ENCODE data around the gene USP46.

The USP46 gene, protein sequence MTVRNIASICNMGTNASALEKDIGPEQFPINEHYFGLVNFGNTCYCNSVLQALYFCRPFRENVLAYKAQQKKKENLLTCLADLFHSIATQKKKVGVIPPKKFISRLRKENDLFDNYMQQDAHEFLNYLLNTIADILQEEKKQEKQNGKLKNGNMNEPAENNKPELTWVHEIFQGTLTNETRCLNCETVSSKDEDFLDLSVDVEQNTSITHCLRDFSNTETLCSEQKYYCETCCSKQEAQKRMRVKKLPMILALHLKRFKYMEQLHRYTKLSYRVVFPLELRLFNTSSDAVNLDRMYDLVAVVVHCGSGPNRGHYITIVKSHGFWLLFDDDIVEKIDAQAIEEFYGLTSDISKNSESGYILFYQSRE

DNA sequence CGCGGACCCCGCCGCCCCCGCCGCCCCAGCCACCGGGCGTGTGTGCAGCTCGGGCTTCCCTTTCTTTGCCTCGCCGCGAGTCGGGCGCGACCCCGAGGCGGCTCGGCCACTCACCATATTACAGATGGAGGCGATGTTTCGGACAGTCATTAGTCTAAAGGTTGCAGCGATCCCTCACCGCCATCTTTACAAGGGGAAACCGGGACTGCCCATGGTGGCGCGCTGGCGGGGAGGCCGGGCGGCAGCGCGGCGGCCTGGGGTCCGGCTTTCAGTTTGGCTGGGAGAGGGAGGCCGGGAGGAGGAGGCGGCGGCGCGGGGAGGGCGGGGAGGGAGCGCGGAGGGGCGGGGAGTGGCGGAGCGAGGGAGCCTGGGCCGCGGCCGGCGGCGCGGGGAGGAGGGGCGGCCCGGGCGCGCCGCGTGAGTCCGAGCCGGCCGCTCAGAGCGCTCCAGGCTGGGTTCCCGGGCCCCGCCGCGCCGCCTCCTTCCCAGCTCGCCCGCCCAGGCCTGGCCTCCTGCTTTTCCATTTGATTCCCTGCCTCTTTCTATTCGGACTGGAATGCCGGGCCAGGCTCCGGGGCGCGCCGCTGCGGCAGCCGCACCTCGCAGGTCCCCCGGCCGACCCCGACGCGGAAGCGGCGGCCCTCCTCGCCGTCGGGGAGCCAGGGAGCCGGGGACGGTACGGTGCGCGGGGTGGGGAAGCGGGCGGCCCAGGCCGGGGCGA lies at the start of gene USP46:
Gene USP46 (minus strand): TSS at position 301 of the 721 bp plus-strand sequence. CDS start 151 bp downstream, at position 150.
- DNase-seq = peak; percentile 74 to 84
- TF ChIP-seq GATA1 (IDR thresholded peaks at IDR 0.05; ENCODE audit: low read depth, low read length) (no peak), POLR2A (IDR thresholded peaks at IDR 0.05; ENCODE audit: low read length) (peak; percentile 53)

DNA sequence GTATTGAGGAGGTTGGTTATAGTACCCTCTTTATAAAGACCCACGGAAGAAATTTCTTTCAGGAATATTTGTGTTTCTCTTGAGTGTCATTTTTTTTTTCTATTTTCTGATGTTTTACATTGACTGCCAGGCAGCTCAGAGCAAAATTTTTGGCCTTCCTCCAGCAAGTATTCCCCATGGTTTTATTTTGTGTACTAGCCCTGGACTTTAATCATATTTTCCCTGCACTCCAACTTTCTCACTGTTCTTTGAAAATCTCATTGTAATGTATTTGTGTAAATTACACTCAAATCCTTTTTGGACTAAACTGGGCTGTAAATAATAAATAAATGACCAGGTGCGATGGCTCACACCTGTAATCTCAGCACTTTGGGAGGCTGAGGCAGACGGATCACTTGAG lies 45.6 kb upstream of the USP46 start:
- TF ChIP-seq GATA1 (IDR thresholded peaks at IDR 0.05; ENCODE audit: low read depth, low read length) (no peak), POLR2A (IDR thresholded peaks at IDR 0.05; ENCODE audit: low read length) (no peak)
- DNase-seq = no peak

DNA sequence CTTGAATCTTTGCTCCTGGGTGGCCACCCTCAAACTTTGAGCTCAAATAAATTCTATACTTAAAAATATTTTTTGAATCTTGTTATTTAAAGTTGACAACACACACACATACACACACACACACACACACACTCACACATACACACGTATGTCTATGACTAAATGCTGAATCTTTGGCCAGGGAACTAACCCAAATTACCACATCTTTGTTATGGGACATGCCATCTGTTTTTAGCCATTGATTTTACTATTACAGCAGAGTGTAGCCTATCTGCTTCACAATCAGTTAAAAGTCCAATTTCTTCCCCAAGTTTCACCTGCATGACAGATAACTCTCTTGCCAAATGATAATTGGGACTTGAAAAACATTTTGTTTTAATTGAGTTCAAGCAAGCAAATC lies 45.0 kb upstream of the USP46 start:
- TF ChIP-seq POLR2A (IDR thresholded peaks at IDR 0.05; ENCODE audit: low read length) (no peak), GATA1 (IDR thresholded peaks at IDR 0.05; ENCODE audit: low read depth, low read length) (no peak)
- DNase-seq = no peak

DNA sequence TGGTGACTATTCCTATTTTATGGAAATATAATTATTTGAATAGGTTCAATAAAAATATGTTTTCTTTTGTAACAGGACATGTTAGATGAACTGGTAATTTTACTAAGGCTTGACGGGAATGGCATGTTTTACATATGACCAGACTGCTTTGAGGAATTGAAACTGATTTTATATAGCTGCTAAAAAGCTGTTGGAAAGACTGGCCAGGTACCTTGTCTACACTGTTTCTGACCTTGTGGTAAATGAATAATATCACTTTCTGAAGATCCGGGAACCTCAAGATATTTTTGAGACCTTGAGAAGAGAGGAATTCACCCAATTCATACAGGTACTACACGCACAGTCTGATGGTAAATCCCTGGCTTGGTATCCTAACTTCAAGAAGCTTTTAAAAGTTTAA lies 42.1 kb upstream of the USP46 start:
- no peak for TF ChIP-seq POLR2A (IDR thresholded peaks at IDR 0.05; ENCODE audit: low read length)
- TF ChIP-seq GATA1 (IDR thresholded peaks at IDR 0.05; ENCODE audit: low read depth, low read length) = no peak
- no peak for DNase-seq

DNA sequence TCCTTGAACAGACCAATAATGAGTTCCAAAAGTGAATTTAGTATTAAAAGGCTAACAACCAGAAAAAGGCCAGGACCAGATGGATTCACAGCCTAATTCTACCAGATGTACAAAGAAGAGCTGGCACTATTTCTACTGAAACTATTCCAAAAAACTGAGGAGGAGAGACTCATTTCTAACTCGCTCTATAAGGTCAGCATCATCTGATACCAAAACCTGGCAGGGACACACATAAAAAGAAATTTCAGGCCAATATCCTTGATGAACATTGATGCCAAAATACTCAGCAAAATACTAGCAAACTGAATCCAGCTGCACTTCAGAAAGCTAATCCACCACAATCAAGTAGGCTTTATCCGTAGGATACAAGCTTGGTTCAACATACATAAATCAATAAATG lies 35.8 kb upstream of the USP46 start:
- no peak for DNase-seq
- TF ChIP-seq POLR2A (IDR thresholded peaks at IDR 0.05; ENCODE audit: low read length) (no peak), GATA1 (IDR thresholded peaks at IDR 0.05; ENCODE audit: low read depth, low read length) (no peak)

DNA sequence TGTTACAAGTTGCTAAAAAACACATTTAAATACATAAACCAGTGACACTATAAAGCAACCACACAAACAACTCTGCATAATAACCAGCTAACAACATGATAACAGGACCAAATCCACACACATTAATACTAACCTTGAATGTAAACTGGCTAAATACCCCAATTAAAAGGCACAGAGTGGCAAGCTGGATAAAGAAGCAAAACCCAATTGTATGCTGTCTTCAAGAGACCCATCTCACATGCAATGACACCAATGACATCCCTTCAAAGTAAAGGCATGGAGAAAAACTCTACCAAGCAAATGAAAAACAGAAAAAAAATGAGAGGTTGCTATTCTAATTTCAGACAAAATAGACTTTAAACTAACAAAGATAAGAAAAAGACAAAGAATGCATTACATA lies 34.4 kb upstream of the USP46 start:
- no peak for DNase-seq
- TF ChIP-seq POLR2A (IDR thresholded peaks at IDR 0.05; ENCODE audit: low read length) = no peak
- no peak for TF ChIP-seq GATA1 (IDR thresholded peaks at IDR 0.05; ENCODE audit: low read depth, low read length)

DNA sequence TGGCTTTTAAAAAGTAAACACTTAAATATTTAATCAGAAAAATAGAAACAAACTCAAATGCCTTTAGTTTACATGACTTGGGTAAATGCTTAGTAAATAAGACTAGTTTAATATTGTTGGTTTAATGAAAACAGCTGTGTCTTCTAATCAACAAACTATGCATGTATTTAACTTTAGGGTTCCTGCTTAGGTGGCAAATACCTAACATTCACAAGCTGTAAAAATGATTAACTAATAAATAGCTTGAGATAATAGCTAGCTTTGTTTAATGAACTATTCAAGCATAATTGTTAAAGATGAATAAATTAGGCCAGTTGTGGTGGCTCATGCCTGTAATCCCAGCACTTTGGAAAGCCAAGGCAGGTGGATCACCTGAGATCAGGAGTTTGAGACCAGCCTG lies 30.0 kb upstream of the USP46 start:
- no peak for DNase-seq
- TF ChIP-seq GATA1 (IDR thresholded peaks at IDR 0.05; ENCODE audit: low read depth, low read length) = no peak
- TF ChIP-seq POLR2A (IDR thresholded peaks at IDR 0.05; ENCODE audit: low read length) = no peak

DNA sequence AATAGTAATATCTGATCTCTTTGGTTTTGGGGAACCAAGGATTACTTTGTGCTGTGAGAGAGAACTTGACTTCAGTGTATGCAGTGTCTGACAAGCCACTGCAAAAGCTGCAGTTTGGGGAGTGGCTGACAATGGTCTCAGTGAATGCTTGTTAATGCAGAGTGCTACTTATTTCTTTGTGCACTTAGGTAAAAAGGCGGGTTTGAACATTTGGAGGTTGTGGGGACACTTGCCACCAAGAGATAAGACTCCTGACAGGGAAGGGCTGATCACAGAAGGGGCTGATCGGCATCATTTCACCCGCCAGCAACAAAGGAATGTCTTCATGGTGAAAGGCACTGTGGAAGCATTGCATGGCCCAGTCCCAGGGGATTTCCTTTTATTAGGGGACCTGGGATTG lies 28.6 kb upstream of the USP46 start:
- TF ChIP-seq GATA1 (IDR thresholded peaks at IDR 0.05; ENCODE audit: low read depth, low read length) (no peak), POLR2A (IDR thresholded peaks at IDR 0.05; ENCODE audit: low read length) (no peak)
- peak; percentile 15 to 71 for DNase-seq

DNA sequence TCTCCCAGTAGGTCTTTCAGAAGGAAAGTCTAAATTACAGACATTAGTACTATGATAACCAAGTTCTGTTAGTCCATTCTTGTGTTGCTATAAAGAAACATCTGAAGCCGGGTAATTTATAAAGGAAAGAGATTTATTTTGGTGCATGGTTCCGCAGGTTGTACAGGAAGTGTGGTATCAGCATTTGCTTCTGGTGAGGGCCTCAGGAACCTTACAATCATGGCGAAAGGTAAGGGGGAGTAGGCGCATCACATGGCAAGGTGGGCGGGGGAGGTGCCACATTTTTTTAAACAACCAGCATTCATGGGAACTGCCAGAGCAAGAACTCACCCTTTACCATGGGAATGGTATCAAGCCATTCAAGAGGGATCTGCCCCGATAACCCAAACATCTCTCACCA lies 26.2 kb upstream of the USP46 start:
- TF ChIP-seq POLR2A (IDR thresholded peaks at IDR 0.05; ENCODE audit: low read length) = no peak
- no peak for TF ChIP-seq GATA1 (IDR thresholded peaks at IDR 0.05; ENCODE audit: low read depth, low read length)

DNA sequence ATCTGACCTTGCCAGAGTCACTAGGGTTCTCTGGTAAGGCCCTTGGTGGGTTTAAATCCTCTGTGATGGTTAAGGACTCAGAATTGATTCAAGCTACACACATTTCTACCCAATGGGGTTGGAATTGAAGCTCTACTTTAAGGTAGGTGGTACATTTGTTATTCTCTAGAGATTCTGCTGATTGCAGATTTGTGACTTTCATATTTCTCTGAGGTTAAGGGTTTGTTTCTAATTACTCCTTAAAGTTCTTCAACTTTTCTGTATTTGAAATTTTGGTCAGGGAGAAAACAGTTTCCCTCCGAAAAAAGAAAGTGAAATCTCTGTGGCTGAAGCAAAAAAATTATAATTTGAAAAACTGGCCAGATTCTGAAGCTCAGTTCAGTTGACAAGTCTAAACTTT lies 25.8 kb upstream of the USP46 start:
- TF ChIP-seq GATA1 (IDR thresholded peaks at IDR 0.05; ENCODE audit: low read depth, low read length) (no peak), POLR2A (IDR thresholded peaks at IDR 0.05; ENCODE audit: low read length) (no peak)
- no peak for DNase-seq

More for the DNA sequence above, 26.2 kb upstream of the USP46 start:
- DNase-seq = no peak

DNA sequence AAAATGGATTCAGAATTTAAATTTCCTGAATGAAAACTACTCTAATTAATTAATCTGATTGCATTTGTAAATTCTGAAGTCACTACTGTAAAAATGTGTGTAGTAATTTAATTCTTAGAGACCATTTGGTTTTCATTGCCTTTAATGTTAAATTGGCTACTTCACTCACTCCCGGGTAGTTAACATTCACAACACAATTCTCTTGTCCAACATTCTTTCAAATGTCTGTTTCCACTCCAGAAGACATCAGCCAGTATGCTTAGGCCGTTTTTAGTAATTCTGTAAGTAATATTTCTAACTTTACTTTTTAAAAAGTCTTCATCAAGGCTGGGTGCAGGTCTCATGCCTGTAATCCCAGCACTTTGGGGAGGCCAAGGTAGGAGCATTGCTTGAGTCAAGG lies 21.3 kb upstream of the USP46 start:
- TF ChIP-seq POLR2A (IDR thresholded peaks at IDR 0.05; ENCODE audit: low read length) = no peak
- TF ChIP-seq GATA1 (IDR thresholded peaks at IDR 0.05; ENCODE audit: low read depth, low read length) = no peak

DNA sequence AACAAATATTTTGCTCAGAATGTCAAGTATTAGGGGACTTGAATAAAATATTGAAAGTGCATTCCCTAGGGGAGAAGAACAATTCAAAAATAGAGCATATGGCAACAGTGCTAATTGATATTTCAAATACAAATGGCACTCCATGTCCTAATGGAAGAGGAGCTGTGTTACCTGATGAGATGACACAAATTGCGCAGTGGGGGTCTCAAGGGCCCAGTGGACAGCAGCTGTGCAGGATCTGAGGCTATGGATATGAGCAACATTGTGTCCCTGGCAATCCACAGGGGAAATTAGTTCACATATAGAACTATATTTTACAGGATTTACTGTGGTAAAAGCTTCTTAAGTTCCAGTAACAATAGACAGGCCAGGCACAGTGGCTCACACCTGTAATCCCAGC lies 17.4 kb upstream of the USP46 start:
- TF ChIP-seq GATA1 (IDR thresholded peaks at IDR 0.05; ENCODE audit: low read depth, low read length) (no peak), POLR2A (IDR thresholded peaks at IDR 0.05; ENCODE audit: low read length) (no peak)
- DNase-seq = no peak

More for the DNA sequence above, 21.3 kb upstream of the USP46 start:
- no peak for DNase-seq

DNA sequence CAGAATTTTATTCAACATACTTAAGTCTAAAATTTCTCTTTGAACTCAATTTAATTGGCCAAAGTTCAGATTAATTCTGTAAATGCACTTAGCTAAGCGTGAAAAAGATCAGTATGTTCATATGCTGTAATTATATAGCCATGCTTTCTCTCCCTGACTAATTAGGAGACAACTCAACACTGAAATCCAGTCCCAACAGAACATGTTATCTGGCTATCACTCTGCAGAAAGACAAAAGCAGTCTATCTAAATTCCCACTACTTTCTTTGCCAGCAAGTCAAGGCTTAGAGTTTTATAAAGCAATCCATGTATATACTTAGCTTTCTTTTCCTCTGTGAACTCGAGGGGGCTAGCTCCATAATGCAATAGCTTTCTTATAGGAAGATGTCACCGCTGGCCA lies 16.0 kb upstream of the USP46 start:
- DNase-seq = no peak
- no peak for TF ChIP-seq POLR2A (IDR thresholded peaks at IDR 0.05; ENCODE audit: low read length)
- no peak for TF ChIP-seq GATA1 (IDR thresholded peaks at IDR 0.05; ENCODE audit: low read depth, low read length)

DNA sequence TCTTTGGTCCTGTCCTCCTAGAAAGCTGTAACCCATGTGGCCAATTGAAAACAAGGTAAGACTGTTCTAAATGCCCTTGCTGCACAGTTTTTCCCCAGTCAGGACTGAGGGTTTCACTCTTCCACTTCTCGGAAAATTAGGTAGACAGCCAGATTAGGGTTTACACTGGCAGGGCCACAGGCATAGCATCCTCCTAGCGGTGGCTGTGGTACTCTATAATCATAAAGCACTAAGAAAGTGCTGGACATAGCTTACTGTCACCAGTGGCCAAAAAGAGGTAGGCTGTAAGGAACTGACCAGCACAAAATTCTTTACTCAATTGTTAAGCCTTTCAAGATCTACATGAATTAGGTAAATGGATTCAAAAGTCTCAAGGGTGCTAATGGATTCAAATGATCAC lies 11.6 kb upstream of the USP46 start:
- TF ChIP-seq GATA1 (IDR thresholded peaks at IDR 0.05; ENCODE audit: low read depth, low read length) = no peak
- TF ChIP-seq POLR2A (IDR thresholded peaks at IDR 0.05; ENCODE audit: low read length) = no peak

DNA sequence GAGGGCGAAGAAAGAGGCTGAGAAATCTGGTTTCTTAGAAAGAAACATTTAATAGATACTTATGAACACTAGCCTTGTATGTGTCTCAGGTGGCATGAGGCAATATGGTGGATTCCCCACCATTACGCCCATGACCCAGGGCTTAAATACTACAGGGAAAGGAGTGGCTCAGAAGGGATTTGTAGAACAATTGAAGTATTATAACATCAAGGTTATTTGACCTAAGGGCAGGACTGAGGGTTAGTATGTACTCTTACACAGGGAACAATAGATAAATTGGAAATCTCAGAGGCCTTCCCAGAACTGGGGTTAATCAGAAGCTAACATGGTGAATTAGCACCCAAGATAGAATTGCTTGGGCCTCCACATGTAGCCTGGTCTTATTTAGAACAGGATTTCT lies 11.0 kb upstream of the USP46 start:
- TF ChIP-seq POLR2A (IDR thresholded peaks at IDR 0.05; ENCODE audit: low read length) (no peak), GATA1 (IDR thresholded peaks at IDR 0.05; ENCODE audit: low read depth, low read length) (no peak)
- DNase-seq = no peak

More for the DNA sequence above, 11.6 kb upstream of the USP46 start:
- no peak for DNase-seq

All from erythroblast (primary cell).